HEK293 (cell line): ENCODE data around the gene HMG20A.

Experiments
- CTCF ChIA-PET: fragments of 350-600 bp; formaldehyde crosslinking; extraction: SDS; loops from one replicate; lab custom pipeline; 2021; ENCODE audit warnings: antibody characterized with exemption; lab: Yijun Ruan, JAX
- POLR2A ChIA-PET: fragments of 300-600 bp; formaldehyde crosslinking; extraction: SDS; loops from one replicate; lab custom pipeline; 2020; ENCODE audit warnings: antibody characterized with exemption, inconsistent platforms; lab: Yijun Ruan, JAX
- H3K27ac ChIP-seq: fragments of 200-500 bp; sonication (Bioruptor generic); 2 replicates; pipeline ENCODE4 v1.5.1; 2014; ENCODE audit warnings: low read depth, low read length, control low read depth, inconsistent platforms; ENCODE audit errors: extremely low read depth
- H3K36me3 ChIP-seq, 2 experiments: fragments of 200-500 bp in 1 of 2; sonication (Bioruptor generic) in 1 of 2; 1 replicate in 1 of 2; 2 replicates in 1 of 2; pipeline ENCODE4 v1.5.1; 2014 to 2017; ENCODE audit warnings: inconsistent platforms in 2 of 2, low read length in 2 of 2; ENCODE audit not compliant: control insufficient read depth in 2 of 2, insufficient read depth in 1 of 2
- H3K4me1 ChIP-seq: fragments of 200-500 bp; sonication (Bioruptor generic); 2 replicates; pipeline ENCODE4 v1.5.1; 2014; ENCODE audit warnings: mild to moderate bottlenecking, low read length, inconsistent platforms; ENCODE audit not compliant: control insufficient read depth, insufficient read depth
- H3K4me3 ChIP-seq: 2 replicates; pipeline ENCODE4 v1.5.1; 2011; ENCODE audit warnings: low read depth, mild to moderate bottlenecking, control low read depth, low read length, moderate library complexity
- H3K9me3 ChIP-seq: fragments of 200-500 bp; sonication (Bioruptor generic); 2 replicates; pipeline ENCODE4 v1.5.1; 2014; ENCODE audit warnings: low read depth, low read length, inconsistent platforms; ENCODE audit not compliant: control insufficient read depth, insufficient read depth
- GFI1B ChIP-seq: fragments of 450-650 bp; formaldehyde crosslinking; IDR thresholded peaks from 2 replicates; pipeline ENCODE4 v1.5.1; 2016; ENCODE audit warnings: missing biosample characterization, missing genetic modification characterization
- KLF9 ChIP-seq: fragments of 450-650 bp; formaldehyde crosslinking; IDR thresholded peaks from 2 replicates; pipeline ENCODE4 v1.5.1; 2016; ENCODE audit warnings: missing biosample characterization, missing genetic modification characterization, low read depth
- SALL2 ChIP-seq: fragments of 450-650 bp; formaldehyde crosslinking; IDR thresholded peaks from 2 replicates; pipeline ENCODE4 v1.5.0; 2017; ENCODE audit warnings: missing biosample characterization, mild to moderate bottlenecking, missing genetic modification characterization, borderline replicate concordance
- SCRT2 ChIP-seq: fragments of 450-650 bp; formaldehyde crosslinking; IDR thresholded peaks from 2 replicates; pipeline ENCODE4 v1.5.1; 2016; ENCODE audit warnings: missing biosample characterization, missing genetic modification characterization
- SP2 ChIP-seq: fragments of 450-650 bp; formaldehyde crosslinking; IDR thresholded peaks from 2 replicates; pipeline ENCODE4 v1.5.1; 2016; ENCODE audit warnings: missing biosample characterization, missing genetic modification characterization
- SP3 ChIP-seq: fragments of 450-650 bp; formaldehyde crosslinking; IDR thresholded peaks from 2 replicates; pipeline ENCODE4 v1.5.1; 2016; ENCODE audit warnings: missing biosample characterization, missing genetic modification characterization
- SP7 ChIP-seq: fragments of 450-650 bp; formaldehyde crosslinking; IDR thresholded peaks from 2 replicates; pipeline ENCODE4 v1.5.1; 2016; ENCODE audit warnings: missing biosample characterization, missing genetic modification characterization
- TCF7L2 ChIP-seq: IDR thresholded peaks from 2 replicates; pipeline ENCODE4 v1.6.1; 2011; ENCODE audit warnings: low read depth, mild to moderate bottlenecking, inconsistent platforms, low read length, moderate library complexity, borderline replicate concordance
- ZBTB21 ChIP-seq: fragments of 450-650 bp; formaldehyde crosslinking; IDR thresholded peaks from 2 replicates; pipeline ENCODE4 v1.5.1; 2017; ENCODE audit warnings: missing biosample characterization, missing genetic modification characterization
- ZNF114 ChIP-seq: fragments of 450-650 bp; formaldehyde crosslinking; IDR thresholded peaks from 2 replicates; pipeline ENCODE4 v1.5.0; 2017; ENCODE audit warnings: missing biosample characterization, missing genetic modification characterization
- ZNF146 ChIP-seq: fragments of 450-650 bp; formaldehyde crosslinking; IDR thresholded peaks from 2 replicates; pipeline ENCODE4 v1.5.1; 2016; ENCODE audit warnings: missing biosample characterization, missing genetic modification characterization
- ZNF157 ChIP-seq: fragments of 450-650 bp; formaldehyde crosslinking; IDR thresholded peaks from 2 replicates; pipeline ENCODE4 v1.5.1; 2016; ENCODE audit warnings: missing biosample characterization, missing genetic modification characterization
- ZNF221 ChIP-seq: fragments of 450-650 bp; formaldehyde crosslinking; IDR thresholded peaks from 2 replicates; pipeline ENCODE4 v1.5.1; 2017; ENCODE audit warnings: missing biosample characterization, missing genetic modification characterization, borderline replicate concordance
- ZNF335 ChIP-seq: fragments of 450-650 bp; formaldehyde crosslinking; conservative IDR thresholded peaks from 2 replicates; pipeline ENCODE4 v1.5.1; 2016; ENCODE audit warnings: missing biosample characterization, missing genetic modification characterization
- ZNF423 ChIP-seq: fragments of 450-650 bp; formaldehyde crosslinking; IDR thresholded peaks from 2 replicates; pipeline ENCODE4 v1.5.1; 2016; ENCODE audit warnings: missing biosample characterization, missing genetic modification characterization
- ZNF548 ChIP-seq: fragments of 450-650 bp; formaldehyde crosslinking; IDR thresholded peaks from 2 replicates; pipeline ENCODE4 v1.5.1; 2016; ENCODE audit warnings: missing biosample characterization, missing genetic modification characterization
- ZNF560 ChIP-seq: fragments of 450-650 bp; formaldehyde crosslinking; IDR thresholded peaks from 2 replicates; pipeline ENCODE4 v1.5.1; 2017; ENCODE audit warnings: missing biosample characterization, missing genetic modification characterization, borderline replicate concordance
- ZNF629 ChIP-seq: fragments of 450-650 bp; formaldehyde crosslinking; IDR thresholded peaks from 2 replicates; pipeline ENCODE4 v1.5.1; 2017; ENCODE audit warnings: missing biosample characterization, missing genetic modification characterization
- TF ChIP-seq, protein P1 (sequence below): fragments of 450-650 bp; formaldehyde crosslinking; IDR thresholded peaks from 2 replicates; pipeline ENCODE4 v1.5.1; 2016; ENCODE audit warnings: missing biosample characterization, missing genetic modification characterization
- TF ChIP-seq, protein P2 (sequence below): fragments of 450-650 bp; formaldehyde crosslinking; optimal IDR thresholded peaks from 2 replicates; pipeline ENCODE3; 2016; ENCODE audit warnings: missing biosample characterization, mild to moderate bottlenecking, missing genetic modification characterization
- TF ChIP-seq, protein P3 (sequence below): fragments of 450-650 bp; formaldehyde crosslinking; IDR thresholded peaks from 2 replicates; pipeline ENCODE4 v1.5.1; 2016; ENCODE audit warnings: missing biosample characterization, missing genetic modification characterization
- TF ChIP-seq, protein P4 (sequence below): fragments of 450-650 bp; formaldehyde crosslinking; IDR thresholded peaks from 2 replicates; pipeline ENCODE4 v1.5.1; 2016; ENCODE audit warnings: missing biosample characterization, missing genetic modification characterization

HMG20A gene

DNA sequence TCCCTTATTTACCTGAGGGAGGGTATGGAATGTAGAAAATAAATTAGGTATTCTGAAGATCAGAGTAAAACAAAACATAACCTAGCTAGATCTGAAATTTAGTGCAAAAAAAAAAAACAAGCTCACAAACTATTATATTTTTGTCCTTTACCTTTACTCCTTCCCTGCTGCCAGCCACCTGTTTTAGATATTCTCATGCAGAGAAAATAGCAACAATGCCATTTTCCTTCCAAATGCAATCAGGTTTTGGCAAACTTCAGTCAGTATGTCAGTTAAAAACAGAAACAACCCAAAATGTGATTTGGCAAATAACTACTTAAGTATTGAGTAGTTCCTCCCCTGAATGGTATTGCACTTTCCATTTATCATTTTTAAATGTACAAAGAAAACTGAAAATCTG is 36.6 kb upstream of the HMG20A start (continued):
- TF ChIP-seq, protein P1, sequence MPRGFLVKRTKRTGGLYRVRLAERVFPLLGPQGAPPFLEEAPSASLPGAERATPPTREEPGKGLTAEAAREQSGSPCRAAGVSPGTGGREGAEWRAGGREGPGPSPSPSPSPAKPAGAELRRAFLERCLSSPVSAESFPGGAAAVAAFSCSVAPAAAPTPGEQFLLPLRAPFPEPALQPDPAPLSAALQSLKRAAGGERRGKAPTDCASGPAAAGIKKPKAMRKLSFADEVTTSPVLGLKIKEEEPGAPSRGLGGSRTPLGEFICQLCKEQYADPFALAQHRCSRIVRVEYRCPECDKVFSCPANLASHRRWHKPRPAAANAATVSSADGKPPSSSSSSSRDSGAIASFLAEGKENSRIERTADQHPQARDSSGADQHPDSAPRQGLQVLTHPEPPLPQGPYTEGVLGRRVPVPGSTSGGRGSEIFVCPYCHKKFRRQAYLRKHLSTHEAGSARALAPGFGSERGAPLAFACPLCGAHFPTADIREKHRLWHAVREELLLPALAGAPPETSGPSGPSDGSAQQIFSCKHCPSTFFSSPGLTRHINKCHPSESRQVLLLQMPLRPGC (tag by site-specific recombination) = no peak
- TF ChIP-seq ZNF560 (tag by site-specific recombination) = no peak

DNA sequence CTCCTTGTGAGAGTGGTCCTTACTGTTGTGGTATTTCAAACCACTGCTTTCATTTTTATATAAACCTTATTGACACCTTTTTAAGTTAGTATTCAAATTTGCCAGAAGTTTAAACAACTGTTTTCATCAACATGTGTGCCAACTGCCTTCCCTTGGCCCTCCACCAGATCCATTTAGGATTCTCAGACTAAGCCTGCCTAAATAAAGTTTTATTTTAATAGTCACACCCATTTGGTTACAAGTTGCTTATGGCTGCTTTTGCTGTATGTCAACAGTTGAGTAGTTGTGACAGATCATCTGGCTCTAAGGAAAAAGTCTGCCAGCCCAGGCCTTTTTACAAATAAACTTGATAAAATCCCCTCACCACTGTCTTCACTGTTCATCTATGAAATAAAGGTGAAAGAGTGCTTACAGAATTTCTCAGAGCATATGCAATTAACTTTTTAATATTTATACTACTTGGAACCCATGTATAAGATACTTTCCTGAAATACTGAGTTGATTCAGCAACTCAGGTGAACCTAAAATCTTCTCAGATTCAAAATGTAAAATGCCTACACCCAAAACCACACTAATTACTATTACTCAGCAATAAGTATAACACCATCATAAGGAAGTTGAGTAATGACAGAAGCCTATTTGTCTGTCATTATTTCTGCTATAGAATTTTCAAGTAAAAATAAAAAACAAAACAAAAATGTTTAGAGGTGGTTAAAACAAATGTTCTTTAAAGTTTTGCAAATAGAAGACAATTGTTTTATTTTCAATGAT is 35.9 kb upstream of the HMG20A start:
- H3K36me3 ChIP-seq = no peaks in the 10 kb centered on the region; a peak in 1 of 3 replicates
- H3K27ac ChIP-seq = no peak overlapping the region
- TF ChIP-seq SCRT2 (tag by site-specific recombination) (peak; percentile 23; the same call in 1 of the 2 replicates), KLF9 (tag by site-specific recombination) (no peak)
- no peak overlapping the region for H3K4me3 ChIP-seq
- H3K4me1 ChIP-seq = peaks cover 12% of the 10 kb centered on the region
- ChIA-PET CTCF (interaction anchor here (0.6 kb wide), 1 partner anchor 240 kb away, joined by 3 read pairs; no protein-coding TSS in a partner anchor), POLR2A (no interaction called here)
- no peaks in the 10 kb centered on the region for H3K9me3 ChIP-seq

DNA sequence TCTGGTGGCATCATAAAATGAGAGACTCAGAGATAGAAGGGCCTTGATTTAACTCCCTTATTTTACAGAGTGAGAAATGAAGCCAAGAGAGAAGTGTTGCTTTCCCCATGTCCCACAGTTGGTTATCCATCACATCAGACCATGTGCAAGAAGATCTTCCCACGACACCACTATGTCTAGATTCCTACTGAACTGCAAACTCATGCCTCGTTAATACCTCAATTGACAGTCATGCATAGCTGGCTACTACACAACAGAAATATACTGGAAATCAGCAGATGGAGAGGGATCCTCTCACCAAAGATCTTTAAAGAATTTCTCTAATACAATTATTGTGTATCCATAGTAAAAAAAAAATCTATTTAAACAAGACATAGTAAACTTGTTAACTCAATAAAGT is 34.1 kb upstream of the HMG20A start:
- peaks cover 12% of the 10 kb centered on the region for H3K4me1 ChIP-seq
- H3K36me3 ChIP-seq = no peaks in the 10 kb centered on the region; a peak in 1 of 3 replicates
- POLR2A ChIA-PET = no interaction called here
- CTCF ChIA-PET = interaction anchor here (0.6 kb wide), 1 partner anchor 213 kb away, joined by 4 read pairs; no protein-coding TSS in a partner anchor
- no peak overlapping the region for H3K4me3 ChIP-seq
- H3K9me3 ChIP-seq = no peaks in the 10 kb centered on the region
- H3K27ac ChIP-seq = no peak overlapping the region
- TF ChIP-seq, protein P2, sequence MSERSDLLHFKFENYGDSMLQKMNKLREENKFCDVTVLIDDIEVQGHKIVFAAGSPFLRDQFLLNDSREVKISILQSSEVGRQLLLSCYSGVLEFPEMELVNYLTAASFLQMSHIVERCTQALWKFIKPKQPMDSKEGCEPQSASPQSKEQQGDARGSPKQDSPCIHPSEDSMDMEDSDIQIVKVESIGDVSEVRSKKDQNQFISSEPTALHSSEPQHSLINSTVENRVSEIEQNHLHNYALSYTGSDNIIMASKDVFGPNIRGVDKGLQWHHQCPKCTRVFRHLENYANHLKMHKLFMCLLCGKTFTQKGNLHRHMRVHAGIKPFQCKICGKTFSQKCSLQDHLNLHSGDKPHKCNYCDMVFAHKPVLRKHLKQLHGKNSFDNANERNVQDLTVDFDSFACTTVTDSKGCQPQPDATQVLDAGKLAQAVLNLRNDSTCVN (tag by site-specific recombination) = no peak
- TF ChIP-seq, protein P3, sequence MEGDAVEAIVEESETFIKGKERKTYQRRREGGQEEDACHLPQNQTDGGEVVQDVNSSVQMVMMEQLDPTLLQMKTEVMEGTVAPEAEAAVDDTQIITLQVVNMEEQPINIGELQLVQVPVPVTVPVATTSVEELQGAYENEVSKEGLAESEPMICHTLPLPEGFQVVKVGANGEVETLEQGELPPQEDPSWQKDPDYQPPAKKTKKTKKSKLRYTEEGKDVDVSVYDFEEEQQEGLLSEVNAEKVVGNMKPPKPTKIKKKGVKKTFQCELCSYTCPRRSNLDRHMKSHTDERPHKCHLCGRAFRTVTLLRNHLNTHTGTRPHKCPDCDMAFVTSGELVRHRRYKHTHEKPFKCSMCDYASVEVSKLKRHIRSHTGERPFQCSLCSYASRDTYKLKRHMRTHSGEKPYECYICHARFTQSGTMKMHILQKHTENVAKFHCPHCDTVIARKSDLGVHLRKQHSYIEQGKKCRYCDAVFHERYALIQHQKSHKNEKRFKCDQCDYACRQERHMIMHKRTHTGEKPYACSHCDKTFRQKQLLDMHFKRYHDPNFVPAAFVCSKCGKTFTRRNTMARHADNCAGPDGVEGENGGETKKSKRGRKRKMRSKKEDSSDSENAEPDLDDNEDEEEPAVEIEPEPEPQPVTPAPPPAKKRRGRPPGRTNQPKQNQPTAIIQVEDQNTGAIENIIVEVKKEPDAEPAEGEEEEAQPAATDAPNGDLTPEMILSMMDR = no peak
- no peak for TF ChIP-seq ZNF221 (tag by site-specific recombination)
- TF ChIP-seq SALL2 (tag by site-specific recombination) = no peak
- TF ChIP-seq ZNF114 (tag by site-specific recombination) = no peak
- no peak for TF ChIP-seq ZNF335 (tag by site-specific recombination)
- TF ChIP-seq SP2 (tag by site-specific recombination) = no peak
- TF ChIP-seq SP3 (tag by site-specific recombination) = no peak
- no peak for TF ChIP-seq ZBTB21
- TF ChIP-seq, protein P4, sequence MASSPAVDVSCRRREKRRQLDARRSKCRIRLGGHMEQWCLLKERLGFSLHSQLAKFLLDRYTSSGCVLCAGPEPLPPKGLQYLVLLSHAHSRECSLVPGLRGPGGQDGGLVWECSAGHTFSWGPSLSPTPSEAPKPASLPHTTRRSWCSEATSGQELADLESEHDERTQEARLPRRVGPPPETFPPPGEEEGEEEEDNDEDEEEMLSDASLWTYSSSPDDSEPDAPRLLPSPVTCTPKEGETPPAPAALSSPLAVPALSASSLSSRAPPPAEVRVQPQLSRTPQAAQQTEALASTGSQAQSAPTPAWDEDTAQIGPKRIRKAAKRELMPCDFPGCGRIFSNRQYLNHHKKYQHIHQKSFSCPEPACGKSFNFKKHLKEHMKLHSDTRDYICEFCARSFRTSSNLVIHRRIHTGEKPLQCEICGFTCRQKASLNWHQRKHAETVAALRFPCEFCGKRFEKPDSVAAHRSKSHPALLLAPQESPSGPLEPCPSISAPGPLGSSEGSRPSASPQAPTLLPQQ = no peak
- no peak for TF ChIP-seq KLF9 (tag by site-specific recombination)
- no peak for TF ChIP-seq GFI1B
- no peak for TF ChIP-seq ZNF423
- no peak for TF ChIP-seq TCF7L2
- TF ChIP-seq SP7 (tag by site-specific recombination) = no peak
- no peak for TF ChIP-seq ZNF146 (tag by site-specific recombination)
- TF ChIP-seq ZNF629 = no peak
- no peak for TF ChIP-seq ZNF548 (tag by site-specific recombination)
- no peak for TF ChIP-seq ZNF157 (tag by site-specific recombination)
